GM12865 (cell line): ENCODE data around the gene ST8SIA6.
"Not testable (repeated sequence)": the region's sequence is repeated elsewhere in the genome, so short reads cannot be mapped to it uniquely, and the experiment has no call there.

Experiments
- DNase-seq: peaks from one replicate; pipeline ENCODE4 v3.0.0; 2010; ENCODE audit warnings: low read depth
- H3K4me3 ChIP-seq: 2 replicates; pipeline ENCODE4 v1.5.1; 2011; ENCODE audit warnings: mild to moderate bottlenecking, low read depth, low read length, control low read depth
- CTCF ChIP-seq: IDR thresholded peaks from 2 replicates; pipeline ENCODE4 v1.5.1; 2011; ENCODE audit warnings: low read length, control low read depth, low read depth, inconsistent platforms; ENCODE audit not compliant: insufficient read depth; ENCODE audit errors: missing control alignments

The ST8SIA6 gene

GRCh38 chr10:17450024-17450423, 4.4 kb downstream of the ST8SIA6 start:
- DNase-seq: no peak
- no peak overlapping the region for H3K4me3 ChIP-seq
- TF ChIP-seq CTCF: no peak

- no peak for TF ChIP-seq CTCF
- DNase-seq: no peak
- no peak overlapping the region for H3K4me3 ChIP-seq
These were observed 8.9 kb downstream of the ST8SIA6 start for GRCh38 chr10:17445400-17445998.

GRCh38 chr10:17444388-17444714, 10.0 kb downstream of the ST8SIA6 start:
- no peak overlapping the region for H3K4me3 ChIP-seq
- no peak for TF ChIP-seq CTCF
- DNase-seq: no peak

GRCh38 chr10:17443707-17444387, 10.5 kb downstream of the ST8SIA6 start:
- TF ChIP-seq CTCF: no peak
- no peak overlapping the region for H3K4me3 ChIP-seq
- peak; percentile 71 for DNase-seq

- DNase-seq: no peak
- no peak overlapping the region for H3K4me3 ChIP-seq
- no peak for TF ChIP-seq CTCF
These were observed 15.8 kb downstream of the ST8SIA6 start for GRCh38 chr10:17438583-17438982.

- not testable (repeated sequence) for DNase-seq, H3K4me3 ChIP-seq
These were observed 17.8 kb downstream of the ST8SIA6 start for GRCh38 chr10:17436578-17436977.

- no peak for DNase-seq
- no peak for TF ChIP-seq CTCF
- no peak overlapping the region for H3K4me3 ChIP-seq
These were observed 18.4 kb downstream of the ST8SIA6 start for GRCh38 chr10:17435953-17436352.
